Tibial nerve (tissue), 4 donors: ENCODE data around the gene CKMT2. TPM values are rescaled to one million over a fixed set of nuclear protein-coding genes. Genes with fewer than 3 reads are reported as not detected.

Experiments used
- DNase-seq, 2 donors: peaks; one replicate each; pipeline ENCODE4 v3.0.0-alpha.2; 2019; ENCODE audit warnings: low spot score in 2 of 2
- H3K27ac ChIP-seq, 4 donors: fragments of 200-600 bp; sonication (generic) in 3 of 4; one replicate each; pipeline ENCODE4 v1.5.1; 2017 to 2019; ENCODE audit warnings: mild to moderate bottlenecking in 1 of 4
- H3K27me3 ChIP-seq, 2 donors: fragments of 200-600 bp; sonication (generic) in 1 of 2; one replicate each; pipeline versions ENCODE4 v1.5.1 to v1.6.0; 2017 to 2019
- H3K36me3 ChIP-seq, 3 donors: fragments of 200-600 bp; sonication (generic); one replicate each; pipeline ENCODE4 v1.5.1; 2018 to 2019
- H3K4me1 ChIP-seq, 4 donors: fragments of 200-600 bp; sonication (generic) in 3 of 4; one replicate each; pipeline ENCODE4 v1.5.1; 2017 to 2019
- H3K4me3 ChIP-seq, 4 donors: fragments of 200-600 bp; sonication (generic) in 3 of 4; one replicate each; pipeline ENCODE4 v1.5.1; 2017 to 2019; ENCODE audit warnings: mild to moderate bottlenecking in 1 of 4, moderate library complexity in 1 of 4
- H3K9me3 ChIP-seq, 4 donors: fragments of 200-600 bp; sonication (generic) in 3 of 4; one replicate each; pipeline ENCODE4 v1.5.1; 2017 to 2019
- CTCF ChIP-seq, 5 experiments: fragments of 200-600 bp in 3 of 5; fragments of 450-650 bp in 2 of 5; sonication (generic) in 3 of 5; IDR thresholded peaks; one replicate each; pipeline ENCODE4 v1.5.1; 2016 to 2019; ENCODE audit warnings: antibody characterized with exemption in 5 of 5, mild to moderate bottlenecking in 3 of 5, moderate library complexity in 2 of 5
- EP300 ChIP-seq, 2 donors: sonication (generic); formaldehyde crosslinking; IDR thresholded peaks; one replicate each; pipeline ENCODE4 v1.6.1; 2017; ENCODE audit warnings: antibody characterized with exemption in 2 of 2, mild to moderate bottlenecking in 1 of 2
- POLR2A ChIP-seq, 2 donors: fragments of 450-650 bp; IDR thresholded peaks; one replicate each; pipeline ENCODE4 v1.6.1; 2017; ENCODE audit warnings: antibody characterized with exemption in 2 of 2, mild to moderate bottlenecking in 2 of 2, moderate library complexity in 2 of 2
- WGBS, 2 donors: methylation state at CpG; one replicate each; pipeline ENCODE4 v1.1.5; 2018; 5-methylcytosine and 5-hydroxymethylcytosine counted together
- total RNA-seq, 4 donors: library from RNA; depleted of rRNA; stranded (reverse); fragments of >200 nt; gene quantifications; one replicate each; pipeline ENCODE4 v1.1.0, GENCODE V29; 2016

Gene CKMT2
- total RNA-seq, 4 donors from 2014 or later: 1.8 to 23.7 (median 4.0) TPM

- TF ChIP-seq CTCF (IDR thresholded peaks at IDR 0.05) (no peak), EP300 (IDR thresholded peaks at IDR 0.05) (no peak), POLR2A (IDR thresholded peaks at IDR 0.05) (no peak)
- Histone ChIP-seq H3K27me3 (no peaks in the 10 kb centered on the region), H3K4me1 (peaks cover 0 to 38% (median 2%) of the 10 kb centered on the region in 4 donors), H3K27ac (peak overlapping the region in 2 of 4 donors; percentile 14 to 42), H3K9me3 (no peaks in the 10 kb centered on the region), H3K4me3 (peak overlapping the region in 3 of 4 donors; percentile 16 to 44 (median 28)), H3K36me3 (no peaks in the 10 kb centered on the region)
- peak in 1 of 2 donors; percentile 24 for DNase-seq
- WGBS, 2 donors: 44 to 64% methylated on average over 12 of the region's 12 CpGs
Measured at GRCh38 chr5:81232464-81233079, 550 bp upstream of the CKMT2 start.

- Histone ChIP-seq H3K4me3 (no peak overlapping the region), H3K4me1 (peaks cover 0 to 38% (median 2%) of the 10 kb centered on the region in 4 donors), H3K27ac (peak overlapping the region in 2 of 4 donors; percentile 52 to 62), H3K27me3 (no peaks in the 10 kb centered on the region), H3K9me3 (no peaks in the 10 kb centered on the region), H3K36me3 (peaks cover 0 to 5% (median 0%) of the 10 kb centered on the region in 3 donors)
- no peak for DNase-seq
- TF ChIP-seq POLR2A (IDR thresholded peaks at IDR 0.05) (no peak), EP300 (IDR thresholded peaks at IDR 0.05) (no peak), CTCF (IDR thresholded peaks at IDR 0.05) (no peak)
- WGBS, 2 donors: 86 to 90% methylated on average over 7 of the region's 7 CpGs
Measured at GRCh38 chr5:81234299-81234698, 1.2 kb downstream of the CKMT2 start.

- no peak overlapping the region for H3K4me3 ChIP-seq
- 75 to 85% methylated on average over 3 of the region's 3 CpGs for WGBS, 2 donors
- H3K4me1 ChIP-seq: peaks cover 0 to 38% (median 2%) of the 10 kb centered on the region in 4 donors
Measured at GRCh38 chr5:81234801-81235200, 1.7 kb downstream of the CKMT2 start.

GRCh38 chr5:81235287-81236072, 2.4 kb downstream of the CKMT2 start:
- peak in 1 of 2 donors; percentile 39 for DNase-seq

More at GRCh38 chr5:81234801-81235200, 1.7 kb downstream of the CKMT2 start:
- Histone ChIP-seq H3K27ac (peak overlapping the region in 2 of 4 donors; percentile 52 to 62), H3K36me3 (peaks cover 0 to 8% (median 0%) of the 10 kb centered on the region in 3 donors), H3K9me3 (no peaks in the 10 kb centered on the region), H3K27me3 (no peaks in the 10 kb centered on the region)
- no peak for TF ChIP-seq POLR2A (IDR thresholded peaks at IDR 0.05)
- no peak for TF ChIP-seq CTCF (IDR thresholded peaks at IDR 0.05)
- TF ChIP-seq EP300 (IDR thresholded peaks at IDR 0.05): no peak
- DNase-seq: no peak

More at GRCh38 chr5:81235287-81236072, 2.4 kb downstream of the CKMT2 start:
- Histone ChIP-seq H3K9me3 (no peaks in the 10 kb centered on the region), H3K27ac (peak overlapping the region in 2 of 4 donors; percentile 52 to 62), H3K4me1 (peaks cover 0 to 38% (median 2%) of the 10 kb centered on the region in 4 donors), H3K4me3 (no peak overlapping the region), H3K27me3 (no peaks in the 10 kb centered on the region), H3K36me3 (peaks cover 0 to 8% (median 0%) of the 10 kb centered on the region in 3 donors)
- TF ChIP-seq CTCF (IDR thresholded peaks at IDR 0.05): no peak
- no peak for TF ChIP-seq POLR2A (IDR thresholded peaks at IDR 0.05)
- TF ChIP-seq EP300 (IDR thresholded peaks at IDR 0.05): no peak
- WGBS, 2 donors: 55 to 65% methylated on average over 10 of the region's 10 CpGs
